ENCODE measurements around the gene ALDH1L1.

GRCh38 chr3:126133606-126134005 lies 46.8 kb downstream of the ALDH1L1 start:
- TF ChIP-seq POLR2A (IDR thresholded peaks at IDR 0.05; ENCODE audit: low read depth, low read length) (no peak), POLR2AphosphoS5 (IDR thresholded peaks at IDR 0.05; ENCODE audit: low read depth, low read length) (no peak)
